HepG2 (cell line): ENCODE data around the gene LAMA5. TPM values are rescaled to one million over a fixed set of nuclear protein-coding genes. Genes with fewer than 3 reads are reported as not detected.

Experiments
- DDIT3 ChIP-seq: sonication (generic); formaldehyde crosslinking; IDR thresholded peaks from 2 replicates; pipeline ENCODE4 v1.4.0; 2020; ENCODE audit warnings: mild to moderate bottlenecking, missing genetic modification reagents
- E2F2 ChIP-seq: sonication (generic); formaldehyde crosslinking; IDR thresholded peaks from 2 replicates; pipeline ENCODE4 v1.4.0; 2020; ENCODE audit warnings: missing genetic modification reagents, borderline replicate concordance
- EEA1 ChIP-seq: sonication (generic); formaldehyde crosslinking; IDR thresholded peaks from 2 replicates; pipeline ENCODE4 v1.5.1; 2020; ENCODE audit warnings: mild to moderate bottlenecking, missing genetic modification reagents, borderline replicate concordance
- GLI4 ChIP-seq: sonication (generic); formaldehyde crosslinking; IDR thresholded peaks from 2 replicates; pipeline ENCODE4 v1.5.1; 2020; ENCODE audit warnings: missing genetic modification reagents, mild to moderate bottlenecking, moderate library complexity, borderline replicate concordance
- HNRNPLL ChIP-seq: fragments of 200-400 bp; formaldehyde crosslinking; IDR thresholded peaks from 2 replicates; pipeline ENCODE4 v1.6.1; 2017; ENCODE audit warnings: mild to moderate bottlenecking, low read depth, low read length; ENCODE audit not compliant: poor library complexity, severe bottlenecking
- KDM4B ChIP-seq: sonication (generic); formaldehyde crosslinking; IDR thresholded peaks from 2 replicates; pipeline ENCODE4 v1.4.0; 2020; ENCODE audit warnings: missing genetic modification reagents
- MBNL3 ChIP-seq: fragments of 250-450 bp; sonication (Bioruptor Pico); conservative IDR thresholded peaks from 2 replicates; pipeline ENCODE4 v1.8.0; 2022; ENCODE audit warnings: mild to moderate bottlenecking, inconsistent platforms
- MTA3 ChIP-seq: sonication (generic); formaldehyde crosslinking; IDR thresholded peaks from 2 replicates; pipeline ENCODE4 v1.4.0; 2020; ENCODE audit warnings: missing genetic modification reagents
- MXI1 ChIP-seq: IDR thresholded peaks from 3 replicates; pipeline ENCODE4 v1.6.1; 2012; ENCODE audit warnings: low read depth, low read length, inconsistent platforms, borderline replicate concordance
- NCOA1 ChIP-seq: sonication (generic); formaldehyde crosslinking; IDR thresholded peaks from 2 replicates; pipeline ENCODE4 v1.9.0; 2021; ENCODE audit warnings: missing genetic modification reagents
- NKX3-1 ChIP-seq: sonication (generic); formaldehyde crosslinking; IDR thresholded peaks from 2 replicates; pipeline ENCODE4 v1.5.0; 2020; ENCODE audit warnings: missing genetic modification reagents
- PHB2 ChIP-seq: fragments of 450-650 bp; IDR thresholded peaks from 2 replicates; pipeline ENCODE4 v1.6.1; 2018; ENCODE audit not compliant: partially characterized antibody
- POLR2G ChIP-seq: fragments of 200-400 bp; formaldehyde crosslinking; IDR thresholded peaks from 2 replicates; pipeline ENCODE4 v1.6.1; 2018; ENCODE audit warnings: mild to moderate bottlenecking, low read depth, low read length, moderate library complexity
- RFX5 ChIP-seq: IDR thresholded peaks from 2 replicates; pipeline ENCODE4 v1.6.1; 2011; ENCODE audit warnings: low read depth, low read length, improper control_type of control experiment
- TSC22D2 ChIP-seq: sonication (generic); formaldehyde crosslinking; IDR thresholded peaks from 2 replicates; pipeline ENCODE4 v1.5.1; 2020; ENCODE audit warnings: missing genetic modification reagents, mild to moderate bottlenecking, borderline replicate concordance
- ZNF326 ChIP-seq: sonication (generic); formaldehyde crosslinking; IDR thresholded peaks from 2 replicates; pipeline ENCODE4 v1.4.0; 2020; ENCODE audit warnings: missing genetic modification reagents, borderline replicate concordance
- ZNF451 ChIP-seq: sonication (generic); formaldehyde crosslinking; IDR thresholded peaks from 2 replicates; pipeline ENCODE4 v1.5.0; 2020; ENCODE audit warnings: mild to moderate bottlenecking, missing genetic modification reagents
- ZNF460 ChIP-seq: sonication (generic); formaldehyde crosslinking; IDR thresholded peaks from 2 replicates; pipeline ENCODE4 v1.5.1; 2020; ENCODE audit warnings: missing genetic modification reagents, mild to moderate bottlenecking, borderline replicate concordance
- ZNF510 ChIP-seq: sonication (generic); formaldehyde crosslinking; IDR thresholded peaks from 2 replicates; pipeline ENCODE4 v1.4.0; 2020; ENCODE audit warnings: low read depth, mild to moderate bottlenecking, missing genetic modification reagents
- ZNF530 ChIP-seq: sonication (generic); formaldehyde crosslinking; IDR thresholded peaks from 2 replicates; pipeline ENCODE4 v1.5.0; 2020; ENCODE audit warnings: low read depth, mild to moderate bottlenecking, missing genetic modification reagents
- ZNF607 ChIP-seq: sonication (generic); formaldehyde crosslinking; IDR thresholded peaks from 2 replicates; pipeline ENCODE4 v1.5.1; 2020; ENCODE audit warnings: missing genetic modification reagents, mild to moderate bottlenecking, borderline replicate concordance
- ZNF644 ChIP-seq: IDR thresholded peaks from 2 replicates; pipeline ENCODE4 v1.6.1; 2016; ENCODE audit warnings: low read depth
- ZNF660 ChIP-seq: sonication (generic); formaldehyde crosslinking; IDR thresholded peaks from 2 replicates; pipeline ENCODE4 v1.5.1; 2020; ENCODE audit warnings: mild to moderate bottlenecking, low read depth, missing genetic modification reagents, borderline replicate concordance
- ZNF672 ChIP-seq: sonication (generic); formaldehyde crosslinking; IDR thresholded peaks from 2 replicates; pipeline ENCODE4 v1.8.1; 2022; ENCODE audit warnings: missing genetic modification reagents
- ZNF747 ChIP-seq: sonication (generic); formaldehyde crosslinking; IDR thresholded peaks from 2 replicates; pipeline ENCODE4 v1.8.1; 2023; ENCODE audit warnings: missing genetic modification reagents, mild to moderate bottlenecking, borderline replicate concordance
- polyA plus RNA-seq, 8 experiments: library from polyadenylated mRNA; depleted of rRNA in 3 of 8; stranded (reverse) in 7 of 8; unstranded in 1 of 8; fragments of >200 nt; fragmentation: Illumina TruSeq in 4 of 8; extraction: Trizol in 4 of 8; gene quantifications; 2 replicates each; pipeline versions ENCODE4 v1.2.1 to v1.2.3, GENCODE V29; 2011 to 2016; ENCODE audit warnings: low read depth in 4 of 8, missing spikeins in 1 of 8, mixed read lengths in 1 of 8; ENCODE audit not compliant: insufficient read depth in 1 of 8
- total RNA-seq, 5 experiments: library from RNA; depleted of rRNA; stranded (reverse); fragments of >200 nt; fragmentation: Illumina TruSeq; extraction: Trizol; gene quantifications; 2 replicates each; pipeline ENCODE4 v1.2.3, GENCODE V29; 2016; ENCODE audit warnings: low read depth in 1 of 5
- TF ChIP-seq, protein P1 (sequence below): sonication (generic); formaldehyde crosslinking; IDR thresholded peaks from 2 replicates; pipeline ENCODE4 v1.8.0; 2022; ENCODE audit warnings: missing genetic modification reagents, low read depth, mild to moderate bottlenecking, borderline replicate concordance
- TF ChIP-seq, protein P2 (sequence below): sonication (generic); formaldehyde crosslinking; IDR thresholded peaks from 2 replicates; pipeline ENCODE4 v1.8.1; 2023; ENCODE audit warnings: mild to moderate bottlenecking, moderate library complexity, missing genetic modification reagents
- TF ChIP-seq, protein P3 (sequence below): IDR thresholded peaks from 2 replicates; pipeline ENCODE4 v1.6.1; 2016; ENCODE audit warnings: low read depth, borderline replicate concordance

The LAMA5 gene
- total and polyA plus RNA-seq, 2 of the 13 experiments (the other 11 are each of a cell fraction or from before 2014, with no cell fraction given) = 21.0 to 44.7 TPM

- peak; percentile 64; the same call in 1 of the 3 replicates for TF ChIP-seq MXI1
- TF ChIP-seq ZNF510 (CRISPR knock-in tag) = peak; percentile 96
- TF ChIP-seq ZNF451 = peak; percentile 89
- no peak for TF ChIP-seq RFX5
- no peak for TF ChIP-seq MTA3 (CRISPR knock-in tag)
- TF ChIP-seq ZNF747 = peak; percentile 90
- no peak for TF ChIP-seq ZNF530
- TF ChIP-seq MBNL3 (CRISPR knock-in tag) = no peak
- TF ChIP-seq, protein P1, sequence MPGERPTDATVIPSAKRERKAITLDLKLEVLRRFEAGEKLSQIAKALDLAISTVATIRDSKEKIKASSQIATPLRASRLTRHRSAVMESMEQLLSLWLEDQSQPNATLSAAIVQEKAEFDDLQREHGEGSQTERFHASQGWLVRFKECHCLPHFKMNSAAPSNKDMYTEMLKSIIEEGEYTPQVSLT (CRISPR knock-in tag) = no peak; the same call in 1 of the 2 replicates
- 0 out of 2 replicates have a peak, but pooled peaks have one; percentile 51 for TF ChIP-seq ZNF460 (CRISPR knock-in tag)
- TF ChIP-seq HNRNPLL = no peak
- no peak for TF ChIP-seq PHB2
- no peak for TF ChIP-seq NCOA1 (CRISPR knock-in tag)
- no peak for TF ChIP-seq DDIT3
- TF ChIP-seq, protein P2, sequence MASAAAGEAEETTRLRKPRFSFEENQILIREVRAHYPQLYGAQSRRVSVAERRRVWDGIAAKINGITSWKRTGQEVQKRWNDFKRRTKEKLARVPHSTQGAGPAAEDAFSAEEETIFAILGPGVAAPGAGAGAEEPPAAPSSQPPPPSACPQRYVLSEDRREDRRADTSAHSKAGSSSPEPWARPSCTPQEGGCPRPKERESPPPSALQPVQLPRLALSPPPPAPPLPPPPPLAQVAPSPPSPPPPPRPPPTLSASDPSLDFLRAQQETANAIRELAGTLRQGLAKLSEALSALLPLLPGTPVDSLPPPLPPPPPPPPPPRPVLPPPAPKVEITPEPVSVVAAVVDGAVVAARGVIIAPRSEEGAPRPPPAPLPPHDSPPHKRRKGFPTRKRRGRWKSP (CRISPR knock-in tag) = no peak; the same call in 1 of the 2 replicates
- no peak; the same call in 1 of the 2 replicates for TF ChIP-seq ZNF660 (CRISPR knock-in tag)
- no peak for TF ChIP-seq POLR2G
- peak; percentile 97 for TF ChIP-seq NKX3-1 (CRISPR knock-in tag)
- TF ChIP-seq TSC22D2 (CRISPR knock-in tag) = peak; percentile 81; the same call in 1 of the 2 replicates
- peak; percentile 96; the same call in 1 of the 2 replicates for TF ChIP-seq ZNF607 (CRISPR knock-in tag)
- TF ChIP-seq GLI4 (CRISPR knock-in tag) = peak; percentile 84; the same call in 1 of the 2 replicates
- peak; percentile 48 for TF ChIP-seq KDM4B (CRISPR knock-in tag)
- no peak for TF ChIP-seq ZNF672 (CRISPR knock-in tag)
- TF ChIP-seq E2F2 = peak; percentile 97; the same call in 1 of the 2 replicates
- TF ChIP-seq ZNF644 (CRISPR knock-in tag) = no peak
- no peak for TF ChIP-seq EEA1
- TF ChIP-seq ZNF326 (CRISPR knock-in tag) = peak; percentile 13; the same call in 1 of the 2 replicates
- TF ChIP-seq, protein P3, sequence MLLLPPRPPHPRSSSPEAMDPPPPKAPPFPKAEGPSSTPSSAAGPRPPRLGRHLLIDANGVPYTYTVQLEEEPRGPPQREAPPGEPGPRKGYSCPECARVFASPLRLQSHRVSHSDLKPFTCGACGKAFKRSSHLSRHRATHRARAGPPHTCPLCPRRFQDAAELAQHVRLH = peak; percentile 95
These were observed 40.3 kb upstream of the LAMA5 start, which contains the start of gene CABLES2 (continued) for GRCh38 chr20:62407221-62407992.
